ENCODE results near the gene EFCAB3.

EFCAB3 gene

DNA sequence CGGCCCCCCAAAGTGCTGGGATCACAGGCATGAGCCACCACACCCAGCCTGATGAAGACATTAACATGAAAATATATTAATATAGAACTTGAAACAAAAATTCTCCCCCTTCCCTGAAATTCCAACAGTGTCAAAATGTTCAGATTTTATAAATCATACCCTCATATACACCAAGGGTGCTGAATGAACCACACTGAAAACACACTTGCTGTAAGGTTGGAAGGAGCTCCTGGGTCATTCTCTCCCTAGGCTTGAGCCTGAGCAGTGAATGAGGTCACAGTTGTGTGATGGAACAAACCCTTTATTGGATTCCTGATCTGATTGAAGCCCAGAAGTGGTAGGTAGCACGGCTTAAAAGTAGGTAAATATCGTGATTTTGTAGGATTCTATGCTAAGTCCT is at the start of gene EFCAB3:
Gene EFCAB3, plus strand, starts transcription at position 301 of the 400 bp plus-strand sequence. CDS start 2,427 bp downstream, outside the sequence.
- TF ChIP-seq, protein P1, sequence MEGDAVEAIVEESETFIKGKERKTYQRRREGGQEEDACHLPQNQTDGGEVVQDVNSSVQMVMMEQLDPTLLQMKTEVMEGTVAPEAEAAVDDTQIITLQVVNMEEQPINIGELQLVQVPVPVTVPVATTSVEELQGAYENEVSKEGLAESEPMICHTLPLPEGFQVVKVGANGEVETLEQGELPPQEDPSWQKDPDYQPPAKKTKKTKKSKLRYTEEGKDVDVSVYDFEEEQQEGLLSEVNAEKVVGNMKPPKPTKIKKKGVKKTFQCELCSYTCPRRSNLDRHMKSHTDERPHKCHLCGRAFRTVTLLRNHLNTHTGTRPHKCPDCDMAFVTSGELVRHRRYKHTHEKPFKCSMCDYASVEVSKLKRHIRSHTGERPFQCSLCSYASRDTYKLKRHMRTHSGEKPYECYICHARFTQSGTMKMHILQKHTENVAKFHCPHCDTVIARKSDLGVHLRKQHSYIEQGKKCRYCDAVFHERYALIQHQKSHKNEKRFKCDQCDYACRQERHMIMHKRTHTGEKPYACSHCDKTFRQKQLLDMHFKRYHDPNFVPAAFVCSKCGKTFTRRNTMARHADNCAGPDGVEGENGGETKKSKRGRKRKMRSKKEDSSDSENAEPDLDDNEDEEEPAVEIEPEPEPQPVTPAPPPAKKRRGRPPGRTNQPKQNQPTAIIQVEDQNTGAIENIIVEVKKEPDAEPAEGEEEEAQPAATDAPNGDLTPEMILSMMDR (conservative IDR thresholded peaks at IDR 0.05; ENCODE audit: low read depth, low read length): no peak
- DNase-seq (ENCODE audit: low read depth): no peak
- no peak within 1 kb of the TSS for H3K4me3 ChIP-seq (ENCODE audit: low read depth, low read length)

DNA sequence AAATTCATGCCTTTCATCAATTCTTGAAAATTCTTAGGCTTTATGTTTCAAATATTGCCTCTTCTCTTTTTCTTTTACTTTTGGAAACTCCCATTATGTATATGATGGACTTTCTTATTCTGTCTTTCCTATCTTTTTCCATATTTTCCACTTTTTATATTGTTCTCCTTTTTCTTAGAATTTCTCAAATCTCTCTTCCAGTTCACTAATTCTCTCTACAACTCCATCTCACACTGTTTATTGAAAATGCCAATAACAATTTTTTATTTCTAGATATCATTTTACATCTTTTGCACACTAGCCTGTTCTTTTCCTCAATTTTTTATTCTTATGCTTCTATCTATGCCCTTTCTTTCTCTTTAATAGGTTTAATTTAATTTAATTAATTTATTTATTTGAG is 43.8 kb upstream of the EFCAB3 start:
- H3K4me3 ChIP-seq (ENCODE audit: low read depth, low read length): no peak overlapping the region
- TF ChIP-seq, protein P1 (conservative IDR thresholded peaks at IDR 0.05; ENCODE audit: low read depth, low read length): no peak

DNA sequence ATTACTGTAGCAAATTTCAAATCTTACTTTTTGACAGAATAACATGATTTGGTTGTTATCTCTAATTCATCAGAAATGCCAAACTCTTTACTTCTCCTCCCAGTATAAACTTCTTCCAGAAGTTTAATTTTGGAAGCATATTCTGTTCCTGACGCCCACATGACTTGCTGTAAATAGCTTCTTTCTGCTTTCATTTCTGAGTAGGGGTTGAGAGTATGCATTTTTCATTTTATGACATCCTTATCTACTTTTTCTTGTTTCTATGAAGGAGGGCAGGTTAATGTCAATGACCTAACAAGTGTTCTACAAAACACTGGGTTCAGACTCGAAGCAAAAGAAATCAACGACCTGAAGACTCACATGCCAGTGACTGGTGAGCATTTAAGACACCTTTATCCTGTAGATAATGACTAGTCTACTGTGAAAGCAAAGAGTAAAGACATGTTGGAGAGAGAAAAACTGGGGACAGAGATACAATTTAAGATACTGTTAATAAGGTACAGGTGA is 36.5 kb upstream of the EFCAB3 start:
- TF ChIP-seq, protein P1 (conservative IDR thresholded peaks at IDR 0.05; ENCODE audit: low read depth, low read length): no peak
- DNase-seq (ENCODE audit: low read depth): no peak
- H3K4me3 ChIP-seq (ENCODE audit: low read depth, low read length): no peak overlapping the region

More for the DNA sequence above, 43.8 kb upstream of the EFCAB3 start:
- DNase-seq (ENCODE audit: low read depth): no peak

DNA sequence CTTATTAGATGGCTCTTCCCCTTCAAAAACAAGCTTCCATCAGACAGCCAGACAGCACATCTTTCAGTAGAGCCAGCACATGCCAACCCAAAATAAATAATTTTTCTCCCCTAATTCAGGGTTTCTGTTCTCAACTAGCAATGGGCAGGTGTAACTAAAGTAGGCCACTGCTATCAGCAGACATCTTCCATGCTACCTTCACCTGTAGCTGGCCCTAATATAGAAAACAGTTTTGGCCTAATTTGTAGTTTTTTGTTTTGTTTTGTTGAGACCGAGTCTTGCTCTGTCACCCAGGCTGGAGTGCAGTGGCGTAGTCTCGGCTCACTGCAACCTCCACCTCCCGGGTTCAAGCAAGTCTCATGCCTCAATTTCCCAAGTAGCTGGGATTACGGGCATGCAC is 29.2 kb upstream of the EFCAB3 start:
- no peak overlapping the region for H3K4me3 ChIP-seq (ENCODE audit: low read depth, low read length)
- TF ChIP-seq, protein P1 (conservative IDR thresholded peaks at IDR 0.05; ENCODE audit: low read depth, low read length): no peak
- no peak for DNase-seq (ENCODE audit: low read depth)

DNA sequence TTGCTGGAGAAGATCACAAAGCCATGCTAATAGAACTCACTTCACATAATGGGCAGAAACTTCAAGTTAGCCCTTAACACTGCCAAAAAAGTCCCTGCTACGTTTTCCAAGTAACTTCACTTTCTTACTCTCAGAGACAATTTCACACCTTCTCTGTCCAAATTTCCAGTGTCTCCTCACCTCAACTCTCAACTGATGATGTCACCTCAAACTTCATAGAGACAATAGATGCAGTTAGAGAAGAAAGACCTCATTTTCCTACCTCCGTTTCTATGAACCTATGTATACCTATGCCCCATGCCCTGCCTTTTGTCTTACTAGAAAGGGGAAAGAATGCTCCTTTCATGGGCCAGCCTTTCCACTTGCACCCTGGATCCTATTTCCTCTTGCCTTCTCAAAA is 14.2 kb upstream of the EFCAB3 start:
- TF ChIP-seq, protein P1 (conservative IDR thresholded peaks at IDR 0.05; ENCODE audit: low read depth, low read length): no peak
- no peak overlapping the region for H3K4me3 ChIP-seq (ENCODE audit: low read depth, low read length)
- no peak for DNase-seq (ENCODE audit: low read depth)

DNA sequence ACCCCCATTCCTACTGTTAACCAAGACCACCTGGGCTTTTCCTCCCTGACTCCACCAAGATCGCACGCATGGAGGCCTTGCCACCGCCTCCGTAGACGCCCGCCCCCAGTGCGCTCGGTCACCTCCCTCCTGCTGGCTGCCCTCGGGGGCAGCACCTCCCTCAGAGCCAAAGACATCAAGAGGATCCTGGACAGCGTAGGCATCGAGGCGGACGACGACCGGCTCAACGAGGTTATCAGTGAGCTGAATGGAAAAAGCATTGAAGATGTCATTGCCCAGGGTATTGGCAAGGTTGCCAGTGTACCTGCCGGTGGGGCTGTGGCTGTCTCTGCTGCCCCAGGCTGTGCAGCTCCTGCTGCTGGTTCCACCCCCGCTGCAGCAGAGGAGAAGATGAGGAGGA is 1.2 kb downstream of the EFCAB3 start:
- TF ChIP-seq, protein P1 (conservative IDR thresholded peaks at IDR 0.05; ENCODE audit: low read depth, low read length): no peak
- no peak for DNase-seq (ENCODE audit: low read depth)
- no peak overlapping the region for H3K4me3 ChIP-seq (ENCODE audit: low read depth, low read length)

DNA sequence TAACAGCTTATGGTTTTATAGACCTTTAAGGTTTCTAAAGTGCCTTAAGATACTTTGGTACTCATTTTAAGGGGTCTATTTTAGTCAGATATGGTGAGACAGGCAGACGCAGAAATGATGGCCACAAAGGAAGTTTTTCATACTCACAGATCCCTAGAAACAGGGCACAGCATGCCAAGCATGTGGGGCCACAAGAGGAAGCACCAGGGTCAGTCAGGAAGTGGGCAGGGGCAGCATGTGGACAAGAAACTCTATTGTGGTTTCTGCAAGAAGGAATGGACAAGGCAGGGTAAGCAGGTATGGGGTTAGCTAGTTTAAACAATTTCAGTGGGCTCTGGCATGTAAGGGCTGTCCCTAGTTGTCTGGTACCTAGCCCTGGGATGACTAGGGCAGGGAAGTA is 8.5 kb downstream of the EFCAB3 start:
- DNase-seq (ENCODE audit: low read depth): no peak
- no peak overlapping the region for H3K4me3 ChIP-seq (ENCODE audit: low read depth, low read length)
- TF ChIP-seq, protein P1 (conservative IDR thresholded peaks at IDR 0.05; ENCODE audit: low read depth, low read length): no peak

Measured in choroid plexus epithelial cell (primary cell).